ENCODE measurements around the gene MAFB. TPM values are rescaled to one million over a fixed set of nuclear protein-coding genes. Genes with fewer than 3 reads are reported as not detected.

Gene MAFB
- total RNA-seq, 1 donor from 2014 or later, result 1.3 TPM

DNA sequence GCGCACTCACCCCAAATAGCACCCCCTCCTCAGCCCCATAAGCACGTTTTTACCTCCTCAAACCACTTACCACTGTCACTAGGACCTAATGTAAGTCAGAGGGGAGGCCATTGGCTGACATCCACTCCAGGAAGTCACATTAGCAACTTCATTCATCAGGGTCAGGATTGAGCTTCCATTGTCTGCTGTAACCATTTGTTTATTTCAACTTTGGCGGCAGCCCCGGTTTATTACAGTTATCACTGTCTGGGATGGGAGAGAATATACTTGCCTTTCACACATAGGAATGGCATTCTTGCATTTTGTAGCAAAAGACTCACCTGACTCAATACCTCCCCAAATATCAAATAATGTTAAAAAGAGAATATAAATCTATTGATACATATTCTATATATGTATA is 38.3 kb downstream of the MAFB start:
- FAIRE-seq (no peak), DNase-seq (ENCODE audit: low read depth) (peak; percentile 7)
- Histone ChIP-seq H3K36me3 (ENCODE audit: control insufficient read depth, insufficient read depth, low read length) (no peaks in the 10 kb centered on the region), H3K4me3 (ENCODE audit: low read depth, low read length) (no peak overlapping the region), H3K27me3 (ENCODE audit: control insufficient read depth, insufficient read depth, low read length) (no peaks in the 10 kb centered on the region)
- no peak for TF ChIP-seq CTCF (IDR thresholded peaks at IDR 0.05; ENCODE audit: insufficient read depth, low read length, severe bottlenecking)

DNA sequence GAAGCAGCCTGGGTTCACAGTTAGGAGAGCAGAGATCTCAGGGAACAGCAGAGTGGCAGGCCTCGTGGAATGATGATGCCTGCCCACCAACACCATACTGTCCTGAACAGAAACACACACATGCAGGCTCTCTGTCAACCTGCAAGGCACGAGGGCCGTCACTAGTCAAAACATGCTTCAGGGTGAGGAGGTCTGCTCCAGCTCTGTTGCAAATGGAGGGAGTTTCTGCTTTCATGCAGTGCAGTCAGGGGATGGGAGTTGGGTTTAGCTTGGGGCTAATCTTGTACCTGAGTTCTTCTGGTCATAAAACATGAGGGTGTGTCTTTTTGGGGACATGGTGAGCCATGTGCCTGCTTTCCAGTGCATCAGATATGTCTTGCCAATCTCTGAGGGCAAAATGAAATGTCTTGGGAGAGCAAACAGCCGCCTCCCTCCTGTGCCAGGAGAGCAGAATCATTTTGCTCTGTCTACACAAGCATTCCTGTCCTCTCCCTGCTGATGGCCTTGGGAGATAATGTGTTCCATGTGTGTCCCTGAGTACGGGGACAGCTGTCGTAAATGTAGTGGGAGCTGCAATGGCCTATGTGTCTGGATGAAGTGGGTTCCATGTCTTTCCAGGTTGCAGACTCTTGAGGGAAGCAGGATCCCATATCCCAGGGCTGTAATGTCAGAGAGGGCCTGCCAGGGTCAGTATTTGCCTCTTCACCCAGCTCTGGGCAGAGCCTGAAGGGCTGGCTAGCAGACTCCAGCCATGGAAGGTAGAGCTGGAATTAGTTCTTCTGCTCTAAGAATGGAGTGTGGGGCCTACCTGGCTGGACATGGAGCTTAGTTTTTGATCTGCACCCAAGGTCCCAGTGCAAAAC is 40.6 kb downstream of the MAFB start:
- no peak overlapping the region for H3K4me3 ChIP-seq (ENCODE audit: low read depth, low read length)

DNA sequence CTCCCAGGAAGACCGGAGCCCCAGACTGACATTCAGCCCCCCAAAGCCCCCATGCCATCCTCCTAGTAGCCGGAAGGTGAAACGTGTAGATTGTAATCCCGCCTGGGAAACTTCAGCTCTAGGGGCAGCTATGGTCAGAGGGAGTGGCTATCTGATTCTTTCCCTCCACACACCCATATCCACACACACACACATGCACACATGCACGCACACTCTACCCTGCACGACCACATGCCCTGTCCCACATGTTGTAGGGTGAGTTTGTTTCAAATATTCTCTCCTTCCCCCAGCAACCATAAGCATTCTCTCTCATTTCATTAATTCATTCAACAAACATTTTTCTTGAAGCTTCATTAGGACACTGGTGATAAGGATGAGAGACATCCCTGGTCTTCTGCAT is 42.2 kb downstream of the MAFB start:
- Histone ChIP-seq H3K27me3 (ENCODE audit: control insufficient read depth, insufficient read depth, low read length) (no peaks in the 10 kb centered on the region), H3K36me3 (ENCODE audit: control insufficient read depth, insufficient read depth, low read length) (no peaks in the 10 kb centered on the region), H3K4me3 (ENCODE audit: low read depth, low read length) (no peak overlapping the region)
- TF ChIP-seq CTCF (IDR thresholded peaks at IDR 0.05; ENCODE audit: insufficient read depth, low read length, severe bottlenecking), result no peak
- DNase-seq (ENCODE audit: low read depth) (no peak), FAIRE-seq (no peak)

More for the DNA sequence above, 40.6 kb downstream of the MAFB start:
- no peak for TF ChIP-seq CTCF (IDR thresholded peaks at IDR 0.05; ENCODE audit: insufficient read depth, low read length, severe bottlenecking)
- no peak for DNase-seq (ENCODE audit: low read depth)
- Histone ChIP-seq H3K36me3 (ENCODE audit: control insufficient read depth, insufficient read depth, low read length) (no peaks in the 10 kb centered on the region), H3K27me3 (ENCODE audit: control insufficient read depth, insufficient read depth, low read length) (no peaks in the 10 kb centered on the region)
- FAIRE-seq, result no peak

- FAIRE-seq (no peak), DNase-seq (ENCODE audit: low read depth) (no peak)
- Histone ChIP-seq H3K27me3 (ENCODE audit: control insufficient read depth, insufficient read depth, low read length) (no peaks in the 10 kb centered on the region), H3K4me3 (ENCODE audit: low read depth, low read length) (no peak overlapping the region), H3K36me3 (ENCODE audit: control insufficient read depth, insufficient read depth, low read length) (no peaks in the 10 kb centered on the region)
- TF ChIP-seq CTCF (IDR thresholded peaks at IDR 0.05; ENCODE audit: insufficient read depth, low read length, severe bottlenecking), result no peak
These were observed 42.7 kb downstream of the MAFB start for GRCh38 chr20:40646361-40646760.

GRCh38 chr20:40644863-40645262 is 44.2 kb downstream of the MAFB start:
- Histone ChIP-seq H3K4me3 (ENCODE audit: low read depth, low read length) (no peak overlapping the region), H3K36me3 (ENCODE audit: control insufficient read depth, insufficient read depth, low read length) (no peaks in the 10 kb centered on the region), H3K27me3 (ENCODE audit: control insufficient read depth, insufficient read depth, low read length) (no peaks in the 10 kb centered on the region)
- no peak for TF ChIP-seq CTCF (IDR thresholded peaks at IDR 0.05; ENCODE audit: insufficient read depth, low read length, severe bottlenecking)
- DNase-seq (ENCODE audit: low read depth) (no peak), FAIRE-seq (no peak)

DNA sequence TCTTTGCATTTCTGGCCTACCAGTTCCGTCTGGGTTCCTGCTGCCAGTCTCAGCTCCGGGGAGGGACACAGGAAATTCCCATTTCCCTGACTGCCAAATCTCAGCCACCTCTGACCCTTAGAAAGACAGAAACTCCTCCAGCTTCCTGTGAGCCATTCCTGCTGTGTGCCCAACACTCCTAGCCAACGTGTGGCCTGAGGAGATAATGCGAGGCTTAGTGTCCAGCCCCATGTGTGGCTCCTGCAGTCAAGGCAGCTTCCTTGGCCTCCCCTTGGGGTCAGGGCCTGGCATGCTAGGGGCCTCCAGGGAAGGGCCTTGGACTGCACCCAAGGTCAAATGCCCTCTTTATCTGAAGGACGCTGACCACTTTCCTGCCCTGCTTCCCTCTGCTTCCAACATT is 45.1 kb downstream of the MAFB start:
- Histone ChIP-seq H3K27me3 (ENCODE audit: control insufficient read depth, insufficient read depth, low read length) (no peaks in the 10 kb centered on the region), H3K4me3 (ENCODE audit: low read depth, low read length) (no peak overlapping the region), H3K36me3 (ENCODE audit: control insufficient read depth, insufficient read depth, low read length) (no peaks in the 10 kb centered on the region)
- FAIRE-seq (no peak), DNase-seq (ENCODE audit: low read depth) (no peak)
- no peak for TF ChIP-seq CTCF (IDR thresholded peaks at IDR 0.05; ENCODE audit: insufficient read depth, low read length, severe bottlenecking)

All from bronchial epithelial cell (primary cell).